ENCODE data around the gene RHOB.

- TF ChIP-seq CTCF (IDR thresholded peaks at IDR 0.05) = no peak
- no peak for TF ChIP-seq POLR2A (IDR thresholded peaks at IDR 0.05)
Observed at GRCh38 chr2:20496942-20497341, 50.1 kb downstream of the RHOB start.
